Epithelial cell of esophagus (primary cell): ENCODE data around the gene DNAH11.

Source experiments
- DNase-seq: peaks from one replicate; pipeline ENCODE4 v3.0.0; 2010; ENCODE audit warnings: low read depth
- H3K4me3 ChIP-seq: 2 replicates; pipeline ENCODE4 v1.5.1; 2011; ENCODE audit warnings: mild to moderate bottlenecking, low read length, control low read depth
- TF ChIP-seq, protein P1 (sequence below): IDR thresholded peaks from 2 replicates; pipeline ENCODE4 v1.5.1; 2011; ENCODE audit warnings: low read depth, mild to moderate bottlenecking, low read length, control low read depth, inconsistent platforms; ENCODE audit not compliant: insufficient read depth; ENCODE audit errors: missing control alignments

DNAH11 gene

DNA sequence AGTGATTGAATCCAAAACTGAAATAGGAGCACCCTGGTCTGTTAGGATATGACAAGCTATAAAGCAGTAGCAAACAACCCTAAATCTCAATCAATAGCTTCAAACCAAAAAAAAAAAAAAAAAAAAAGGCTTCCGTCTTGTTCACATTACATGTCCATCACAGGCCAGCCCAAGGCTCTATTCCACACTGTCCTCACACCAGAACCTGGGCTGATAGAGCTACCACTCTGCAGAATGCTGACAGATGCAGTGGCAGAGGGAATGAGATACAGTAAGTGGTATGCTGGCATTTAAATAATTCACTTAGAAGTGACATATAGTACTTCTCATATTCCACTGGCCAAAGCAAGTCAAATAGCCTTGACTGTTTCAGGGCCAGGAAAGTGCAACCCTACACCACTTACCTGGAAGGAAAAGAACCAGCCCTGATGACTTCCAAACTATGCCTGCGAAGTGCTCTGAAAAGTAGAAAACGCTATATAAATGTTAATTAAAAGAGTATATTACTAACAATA lies 397.1 kb downstream of the DNAH11 start:
- DNase-seq, result no peak
- H3K4me3 ChIP-seq, result no peak overlapping the region
- TF ChIP-seq, protein P1, sequence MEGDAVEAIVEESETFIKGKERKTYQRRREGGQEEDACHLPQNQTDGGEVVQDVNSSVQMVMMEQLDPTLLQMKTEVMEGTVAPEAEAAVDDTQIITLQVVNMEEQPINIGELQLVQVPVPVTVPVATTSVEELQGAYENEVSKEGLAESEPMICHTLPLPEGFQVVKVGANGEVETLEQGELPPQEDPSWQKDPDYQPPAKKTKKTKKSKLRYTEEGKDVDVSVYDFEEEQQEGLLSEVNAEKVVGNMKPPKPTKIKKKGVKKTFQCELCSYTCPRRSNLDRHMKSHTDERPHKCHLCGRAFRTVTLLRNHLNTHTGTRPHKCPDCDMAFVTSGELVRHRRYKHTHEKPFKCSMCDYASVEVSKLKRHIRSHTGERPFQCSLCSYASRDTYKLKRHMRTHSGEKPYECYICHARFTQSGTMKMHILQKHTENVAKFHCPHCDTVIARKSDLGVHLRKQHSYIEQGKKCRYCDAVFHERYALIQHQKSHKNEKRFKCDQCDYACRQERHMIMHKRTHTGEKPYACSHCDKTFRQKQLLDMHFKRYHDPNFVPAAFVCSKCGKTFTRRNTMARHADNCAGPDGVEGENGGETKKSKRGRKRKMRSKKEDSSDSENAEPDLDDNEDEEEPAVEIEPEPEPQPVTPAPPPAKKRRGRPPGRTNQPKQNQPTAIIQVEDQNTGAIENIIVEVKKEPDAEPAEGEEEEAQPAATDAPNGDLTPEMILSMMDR, result no peak

DNA sequence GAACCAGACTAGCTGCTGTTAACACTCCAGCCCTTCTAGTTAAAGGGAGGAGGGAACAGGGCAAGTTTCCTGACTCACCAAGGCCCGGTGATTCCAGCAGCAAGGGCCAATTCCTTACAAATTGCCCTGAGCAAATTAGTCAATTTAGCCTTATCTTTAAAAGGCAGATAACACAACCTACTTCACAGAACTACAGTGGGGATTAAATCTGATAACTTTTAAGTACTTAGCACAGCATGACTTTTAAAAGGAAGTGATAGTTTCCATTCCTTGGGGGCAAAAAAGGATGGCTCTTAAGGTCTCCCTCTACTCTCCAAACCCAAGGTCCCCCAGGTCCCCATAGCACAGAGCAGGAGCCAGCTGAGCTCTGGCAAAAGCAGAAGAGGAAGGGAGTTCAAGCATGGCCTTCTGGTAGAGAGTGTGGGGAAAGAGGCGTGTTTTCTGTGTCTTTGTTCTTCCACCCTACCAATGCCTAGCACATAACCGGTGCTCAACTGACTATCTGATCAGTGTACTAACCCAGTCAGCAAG lies 398.8 kb downstream of the DNAH11 start:
- TF ChIP-seq, protein P1, result no peak
- peak; percentile 72 for DNase-seq
- H3K4me3 ChIP-seq, result no peak overlapping the region

DNA sequence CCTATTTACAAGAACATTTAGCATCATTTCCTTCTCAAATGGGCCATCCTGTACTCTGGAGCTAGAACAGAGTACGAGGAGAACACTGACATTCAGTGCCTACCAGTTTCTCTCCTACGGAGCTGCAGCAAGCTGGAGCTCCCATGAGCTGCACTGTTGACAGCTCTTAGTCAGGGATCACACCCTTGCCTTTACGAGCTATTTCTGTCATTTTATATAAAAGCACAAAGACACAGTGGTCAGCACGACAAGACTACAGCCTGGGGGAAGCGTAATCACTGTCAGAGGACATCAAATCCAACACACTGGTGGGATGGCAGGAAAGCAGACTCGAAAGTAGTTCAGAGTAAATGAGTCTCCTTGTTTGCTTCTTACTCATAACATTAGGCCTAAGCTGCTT lies 400.1 kb downstream of the DNAH11 start:
- no peak for DNase-seq
- TF ChIP-seq, protein P1, result no peak

DNA sequence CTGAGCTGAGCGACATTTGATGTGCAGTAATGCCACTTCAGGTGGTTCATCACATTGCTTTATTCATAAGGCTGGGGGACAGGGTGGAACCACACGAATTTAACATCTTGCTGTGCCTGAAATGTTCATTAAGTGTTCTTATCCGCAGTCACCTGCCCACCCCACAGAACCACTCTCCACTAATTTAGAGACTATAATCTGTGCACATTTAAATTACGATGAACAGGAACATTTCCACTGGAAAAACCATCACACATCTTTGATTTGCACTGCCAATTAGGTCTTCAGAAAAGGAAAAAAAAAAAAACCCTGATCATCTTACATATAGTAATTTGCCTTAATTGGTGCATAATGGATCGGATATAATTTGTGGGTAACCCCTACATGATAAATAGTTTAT lies 400.6 kb downstream of the DNAH11 start:
- TF ChIP-seq, protein P1, result no peak
- DNase-seq, result no peak
- H3K4me3 ChIP-seq, result no peak overlapping the region

More for the DNA sequence above, 400.1 kb downstream of the DNAH11 start:
- no peak overlapping the region for H3K4me3 ChIP-seq

DNA sequence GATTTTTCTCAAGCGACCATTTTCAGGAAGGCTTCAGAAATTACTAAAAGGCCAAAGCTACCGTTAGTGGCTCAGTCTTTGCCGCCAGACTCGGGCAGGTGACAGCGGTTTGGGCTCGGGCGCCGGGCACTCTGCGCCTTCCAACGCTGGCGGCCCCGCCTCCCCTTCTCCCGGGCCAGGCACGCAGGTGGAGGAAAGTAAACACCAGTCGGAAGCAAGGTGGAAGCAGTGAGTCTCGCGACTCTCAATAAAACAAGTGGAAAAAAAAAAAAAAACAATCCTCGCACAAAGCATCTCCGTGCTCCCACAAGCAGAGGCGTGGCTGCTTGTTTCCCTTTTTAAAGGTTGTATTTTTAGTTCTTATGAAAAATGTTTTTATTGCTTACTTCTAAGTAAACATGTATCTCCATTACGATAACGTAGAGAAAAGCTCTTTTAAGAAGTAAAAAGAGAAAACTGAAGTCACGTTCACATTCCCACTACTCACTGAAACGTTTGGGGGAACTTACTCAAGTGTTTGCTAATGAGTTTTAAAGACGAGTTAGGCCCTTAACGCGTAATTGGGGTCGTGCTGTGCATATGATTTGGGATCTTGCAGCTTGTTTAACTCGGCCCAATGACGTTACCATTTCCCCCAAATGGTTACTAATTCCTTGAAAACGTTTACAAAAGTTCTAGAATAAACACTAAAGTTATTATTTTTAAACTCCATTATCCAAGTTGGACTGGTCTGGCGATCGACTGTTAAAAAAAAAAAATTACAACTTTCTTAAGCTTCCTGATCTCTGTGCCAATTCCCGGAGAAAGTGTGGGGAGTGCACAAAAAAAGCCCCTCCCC lies 402.0 kb downstream of the DNAH11 start:
- DNase-seq, result peak; percentile 69
- peak overlapping the region; percentile 65 for H3K4me3 ChIP-seq
- TF ChIP-seq, protein P1, result peak; percentile 18

DNA sequence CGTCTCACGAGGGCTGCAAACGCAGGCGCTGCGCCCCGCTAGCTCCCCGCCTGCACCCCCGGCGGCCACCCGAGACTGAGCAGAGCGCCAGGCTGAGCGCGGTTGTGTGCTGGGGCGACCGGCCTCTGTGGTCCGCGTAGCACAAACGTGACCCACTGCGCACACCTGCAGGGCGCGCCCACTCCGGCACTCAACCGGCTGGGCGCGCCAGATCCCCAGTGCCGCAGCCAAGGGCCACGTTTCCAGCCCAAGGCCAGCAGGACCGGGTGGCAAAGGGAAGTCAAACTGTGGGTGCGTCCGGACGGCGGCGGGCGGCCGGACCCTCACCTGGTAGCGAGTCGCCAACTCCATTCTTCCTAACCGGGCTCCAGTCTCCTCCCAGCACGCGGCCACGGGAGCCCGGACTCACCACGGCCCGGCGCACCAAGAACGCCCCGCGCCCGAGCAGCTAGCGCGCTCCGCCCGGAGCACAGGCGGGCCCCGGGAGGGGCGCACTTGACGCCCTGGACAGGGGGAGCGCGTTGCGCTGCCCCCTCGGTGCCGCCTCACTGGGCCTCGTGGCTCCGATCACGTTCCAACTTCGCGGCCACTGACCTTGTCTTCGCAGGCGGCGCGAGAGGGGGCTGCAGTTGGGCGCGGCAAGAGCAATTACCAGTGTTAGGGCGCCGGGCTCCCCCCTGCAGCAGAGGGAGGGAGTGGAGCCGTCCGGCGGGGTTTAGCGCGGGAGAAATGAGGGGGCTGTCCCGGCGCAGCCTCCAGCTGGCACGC lies 402.8 kb downstream of the DNAH11 start, which contains the start of gene CDCA7L:
TSS of gene CDCA7L (minus strand) at position 446 of the 768 bp plus-strand sequence. CDS start at position 351, 95 bp downstream.
- H3K4me3 ChIP-seq, result peak within 1 kb of the TSS; percentile 65
- TF ChIP-seq, protein P1, result no peak
- peak; percentile 73 for DNase-seq
